NOMO-1 treated with dmso at 0.1 percent for 144 hours (cell line): ENCODE measurements around the gene PITPNB.

Experiments used
- DNase-seq: peaks from one replicate; lab custom pipeline; 2025; ENCODE audit not compliant: unreplicated experiment; lab: John Stamatoyannopoulos, UW

Gene PITPNB

DNA sequence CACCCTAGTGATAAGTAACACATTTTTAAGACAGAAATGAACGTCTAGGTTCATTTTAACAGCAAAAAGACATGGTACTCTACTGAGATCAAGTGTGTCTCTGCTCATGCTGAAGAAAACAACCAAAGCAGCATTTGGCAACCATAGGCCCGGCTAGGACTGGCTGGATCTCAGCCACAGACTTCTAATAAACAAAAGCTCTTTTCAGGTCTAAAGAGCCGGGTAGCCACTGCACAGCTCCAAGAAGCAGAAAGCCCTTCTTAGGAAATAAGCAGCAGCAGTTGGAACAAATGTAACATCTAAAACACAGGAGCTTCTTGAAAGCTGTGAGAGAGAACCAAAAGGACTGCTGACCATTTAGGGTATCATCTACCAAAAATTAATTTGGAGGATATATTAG lies 37.6 kb downstream of the PITPNB start:
- DNase-seq, result no peak

DNA sequence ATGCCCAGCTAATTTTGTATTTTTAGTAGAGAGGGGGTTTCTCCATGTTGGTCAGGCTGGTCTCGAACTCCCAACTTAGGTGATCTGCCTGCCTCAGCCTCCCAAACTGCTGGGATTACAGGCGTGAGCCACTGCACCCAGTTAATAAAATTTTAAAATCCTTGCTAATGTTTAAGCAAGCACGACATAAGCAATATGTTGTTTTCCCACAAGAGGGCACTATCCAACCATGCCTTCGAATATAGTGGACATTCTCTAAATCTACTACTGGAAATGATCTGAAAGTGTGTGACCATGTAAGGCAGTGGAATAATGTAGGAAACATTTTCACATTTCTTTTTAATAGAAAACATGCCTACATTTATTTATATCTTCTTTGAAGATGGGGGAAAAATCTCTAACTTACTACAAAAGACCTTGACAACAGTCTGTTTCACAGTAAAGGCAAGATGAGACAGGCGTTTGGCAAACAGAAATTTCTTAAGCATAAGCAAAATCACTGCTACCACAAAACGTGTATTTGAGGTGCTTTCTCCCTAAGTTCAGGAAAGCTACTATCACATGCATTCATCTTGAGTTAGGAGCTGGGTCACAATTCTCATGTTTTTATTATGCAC lies 38.2 kb downstream of the PITPNB start:
- DNase-seq, result peak; percentile 11

DNA sequence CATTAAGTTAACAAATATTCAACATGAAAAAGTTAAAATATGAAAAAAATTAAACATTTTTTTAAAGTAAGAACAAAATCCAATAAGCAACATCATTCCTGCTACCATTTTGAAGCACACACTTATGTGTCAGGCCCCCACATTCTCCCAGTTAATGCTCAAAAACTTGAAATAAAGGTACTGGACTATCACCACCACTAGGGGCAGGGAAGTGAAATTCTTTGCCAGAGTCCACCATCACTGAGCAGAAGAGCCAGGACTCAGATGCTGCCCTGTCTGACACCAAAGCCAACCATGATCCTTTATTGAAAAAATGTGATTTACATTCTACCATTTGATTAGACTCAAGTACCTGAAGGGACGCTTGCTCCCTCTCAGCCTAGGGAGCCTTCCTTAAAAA lies 39.1 kb downstream of the PITPNB start:
- no peak for DNase-seq

DNA sequence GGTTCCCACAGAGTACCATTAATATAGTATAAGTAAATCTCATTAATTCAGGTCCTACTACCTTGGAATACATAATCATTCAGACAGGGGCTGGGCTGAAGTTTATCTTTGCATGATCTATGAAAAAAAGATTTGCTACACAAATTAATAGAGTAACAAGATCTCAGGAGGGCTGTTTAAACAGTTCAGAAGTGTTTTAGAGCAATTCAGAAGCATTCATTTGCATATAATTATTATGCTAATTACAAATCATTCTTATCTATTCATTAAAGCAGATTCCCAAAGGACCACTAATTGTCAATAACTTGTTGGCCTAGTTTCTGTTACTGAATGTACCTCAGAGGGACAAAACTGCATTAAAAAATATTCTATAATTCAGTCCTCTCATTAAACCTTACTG lies 40.5 kb downstream of the PITPNB start:
- DNase-seq, result no peak

DNA sequence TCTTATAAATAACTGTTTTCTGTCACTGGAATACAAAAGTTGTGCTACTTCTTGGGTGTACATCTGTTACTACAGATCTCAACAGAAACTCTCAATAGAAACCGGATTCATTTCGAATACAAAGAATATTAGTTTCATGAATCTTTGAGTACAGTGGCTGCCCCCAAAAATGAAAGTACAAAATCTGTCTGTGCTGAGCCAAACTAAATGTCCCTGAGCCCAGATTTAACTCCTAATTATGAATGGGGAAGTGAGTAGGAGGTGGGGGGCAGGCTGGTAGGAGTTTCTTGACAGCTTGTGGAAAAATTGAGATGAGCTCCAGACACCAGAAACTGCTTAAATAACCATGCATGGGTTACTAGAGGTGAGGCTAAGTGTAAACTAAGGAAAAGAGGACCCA lies 41.6 kb downstream of the PITPNB start:
- no peak for DNase-seq

DNA sequence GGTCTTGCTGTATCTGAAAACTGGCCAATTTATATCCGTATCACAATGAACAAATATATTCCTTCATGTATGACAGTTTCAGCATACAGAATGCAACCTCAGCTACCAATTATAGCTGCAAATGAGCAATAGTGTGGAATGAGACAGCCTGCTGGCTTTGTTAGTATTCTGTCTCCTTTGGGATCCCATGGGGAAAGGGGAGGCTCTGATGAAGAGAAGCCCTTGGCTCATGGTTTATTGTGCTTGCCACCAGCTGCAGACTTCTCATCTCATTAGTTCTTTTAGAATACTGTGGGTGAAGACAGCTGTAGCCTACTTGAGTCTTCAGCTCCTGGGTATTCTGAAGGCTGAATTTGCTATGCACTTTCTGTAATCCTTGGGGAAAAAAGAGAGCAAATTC lies 42.4 kb downstream of the PITPNB start:
- no peak for DNase-seq

DNA sequence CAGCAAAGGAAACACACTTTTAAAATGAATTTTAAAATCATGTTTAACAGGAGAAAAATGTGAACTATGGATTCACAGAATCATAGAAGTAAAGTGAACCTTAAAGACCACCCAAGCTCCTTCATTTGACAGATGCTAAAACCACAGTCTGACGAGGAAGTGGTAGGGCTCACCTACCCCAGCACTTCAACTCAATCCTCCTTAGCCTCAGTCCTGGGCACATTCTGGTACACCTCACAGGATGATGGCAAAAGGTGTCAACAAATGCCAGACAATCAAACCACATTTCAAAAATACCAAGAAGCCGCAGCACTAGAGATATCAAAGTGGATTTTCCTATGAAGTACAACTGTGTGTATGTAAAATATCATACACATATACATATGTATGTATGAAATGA lies 43.1 kb downstream of the PITPNB start:
- DNase-seq, result no peak

DNA sequence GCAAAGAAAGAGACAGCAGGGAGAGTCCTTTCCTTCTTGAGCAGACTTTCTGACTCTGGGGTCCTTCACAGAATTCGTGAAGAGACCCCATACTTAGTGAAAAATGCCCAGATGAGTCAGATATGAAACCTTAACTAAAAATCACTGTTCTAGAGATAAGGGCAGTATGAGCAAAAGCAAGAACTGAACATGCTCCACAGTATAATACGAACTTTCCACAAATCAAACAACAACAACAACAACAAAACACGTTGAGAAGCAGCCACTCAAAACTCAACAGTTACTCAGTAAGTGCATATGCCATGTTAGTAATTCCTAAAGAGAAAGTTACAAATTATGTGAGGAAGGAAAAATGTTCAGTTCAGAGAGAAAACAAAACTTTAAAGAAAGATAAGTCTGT lies 44.3 kb downstream of the PITPNB start:
- no peak for DNase-seq

DNA sequence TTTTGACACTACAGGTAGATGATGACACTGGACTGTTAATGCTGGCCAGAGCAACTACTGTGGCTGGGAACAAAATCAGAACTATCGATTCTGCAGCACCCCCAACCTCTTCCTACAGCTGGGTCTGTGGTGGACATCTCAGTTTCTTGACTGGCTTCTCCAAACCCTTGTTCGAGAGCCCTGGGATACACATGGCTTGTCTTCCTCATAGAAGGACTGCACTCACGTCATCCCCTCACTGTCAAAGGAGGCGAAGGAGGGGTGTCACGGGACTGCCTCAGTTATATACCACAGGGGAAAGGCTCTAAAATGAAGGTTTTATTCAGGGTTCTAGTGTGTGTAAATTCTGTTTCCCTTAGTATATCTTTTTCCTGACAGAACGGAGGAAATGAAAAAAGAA lies 44.9 kb downstream of the PITPNB start:
- DNase-seq, result no peak

DNA sequence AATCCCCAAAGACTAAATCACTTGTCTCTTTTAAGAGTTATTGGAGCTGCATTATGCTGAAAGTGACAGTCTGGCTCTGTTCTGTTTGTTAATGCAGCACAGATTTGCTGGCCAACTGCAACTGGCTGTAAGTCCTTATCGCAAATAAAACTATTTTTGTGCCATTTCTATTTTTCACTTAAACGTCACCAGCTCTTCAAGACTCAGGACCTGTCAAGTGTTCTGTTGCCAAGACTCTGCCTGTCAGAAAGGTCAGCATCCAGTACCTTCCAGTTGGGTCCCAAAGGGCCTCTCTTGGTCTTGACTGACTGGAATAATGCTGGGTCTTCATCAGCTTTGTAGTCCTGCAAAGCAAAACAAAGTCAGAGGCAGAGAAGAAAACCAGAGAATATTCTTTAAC lies 45.6 kb downstream of the PITPNB start:
- no peak for DNase-seq

DNA sequence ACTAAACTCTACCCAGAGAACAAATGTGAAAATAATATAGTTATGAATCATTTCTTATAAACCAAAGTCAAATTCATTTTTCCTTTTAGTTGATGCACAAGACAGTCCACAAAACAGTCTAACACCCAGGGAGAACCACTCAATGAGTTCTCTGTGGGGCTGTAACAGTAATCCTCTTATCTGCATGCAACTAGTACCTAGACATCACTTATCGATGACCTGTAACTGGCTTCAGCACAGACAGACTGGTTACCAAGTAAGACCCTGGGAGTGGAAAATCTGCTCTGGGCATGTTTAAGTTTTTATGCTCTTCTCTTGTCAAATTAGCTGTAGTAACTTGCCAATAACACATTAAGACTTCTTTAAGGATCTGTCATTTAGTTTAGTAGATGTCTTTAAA lies 46.6 kb downstream of the PITPNB start:
- DNase-seq, result no peak

DNA sequence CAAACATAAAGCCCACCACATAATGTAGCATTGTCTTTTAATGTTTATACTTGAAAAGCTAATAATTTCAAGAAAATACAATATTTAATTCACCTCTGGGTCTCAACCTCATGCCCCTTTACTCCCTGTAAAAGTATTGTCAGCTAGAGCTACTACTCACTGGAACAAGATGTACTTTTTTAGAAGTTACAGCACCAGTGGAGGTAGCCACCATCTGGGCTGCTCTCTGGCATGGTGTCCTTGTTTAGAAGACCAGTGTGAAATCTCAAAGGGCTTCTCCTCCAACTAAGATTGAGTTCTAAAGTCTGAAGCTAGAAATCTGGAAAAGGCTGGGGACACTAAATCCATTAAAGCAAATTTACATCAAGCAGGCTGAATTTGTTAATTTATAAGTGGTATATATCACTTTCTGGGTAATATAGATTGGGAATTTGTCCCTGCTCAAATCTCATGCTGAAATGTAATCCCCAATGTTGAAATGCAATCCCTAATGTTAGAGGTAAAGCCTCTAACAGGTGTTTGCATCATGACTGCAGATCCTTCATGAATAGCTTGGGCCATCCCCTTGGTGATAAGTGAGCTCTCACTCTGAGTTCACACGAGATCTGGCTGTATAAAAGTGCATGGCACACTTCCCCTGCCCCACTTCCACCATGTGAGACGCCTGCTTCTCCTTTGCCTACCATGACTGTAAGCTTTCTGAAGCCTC lies 47.6 kb downstream of the PITPNB start:
- DNase-seq, result no peak

DNA sequence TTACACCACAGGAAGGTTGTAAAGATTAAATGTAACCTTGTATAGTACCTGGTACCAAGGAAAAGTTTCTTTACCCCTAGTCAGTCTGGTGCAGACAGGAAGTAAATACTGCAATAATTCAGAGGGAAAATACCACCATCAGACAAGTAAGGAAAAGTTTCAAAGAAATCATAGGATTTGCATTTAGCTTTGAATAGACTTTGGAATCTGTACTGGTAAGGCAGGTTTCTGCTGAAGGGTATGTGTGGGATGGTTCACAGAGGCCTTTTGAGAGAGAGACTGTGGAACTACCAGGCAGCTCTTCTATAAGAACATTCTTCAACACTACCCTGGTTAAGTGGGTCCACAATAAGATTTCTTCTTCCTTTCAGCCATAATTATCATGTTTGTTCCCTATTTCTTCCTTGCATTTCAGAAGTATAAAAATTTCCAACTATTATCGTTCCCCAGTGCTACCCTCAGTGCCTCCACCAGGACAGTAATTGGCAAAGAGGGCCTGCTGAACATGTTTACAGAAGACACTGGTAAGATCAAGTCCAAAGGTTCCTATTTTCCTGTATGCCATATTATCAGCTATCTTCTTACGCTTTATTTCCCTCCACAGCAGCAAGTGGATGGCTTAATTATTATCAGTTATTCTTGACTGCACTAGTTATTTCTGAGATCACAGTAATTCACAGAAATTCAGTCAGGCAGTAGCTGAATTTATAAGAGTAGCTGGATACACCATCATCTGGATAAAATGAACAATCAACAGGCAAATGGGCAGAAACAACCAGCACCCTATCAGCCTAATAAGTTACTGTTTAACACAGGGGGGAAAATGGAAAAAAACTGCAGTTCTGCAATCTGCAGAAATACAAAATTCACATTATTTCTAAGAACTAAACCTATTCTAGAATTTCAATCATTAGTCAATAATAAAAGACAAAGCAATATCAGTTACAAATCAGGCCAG lies 48.5 kb downstream of the PITPNB start:
- no peak for DNase-seq

DNA sequence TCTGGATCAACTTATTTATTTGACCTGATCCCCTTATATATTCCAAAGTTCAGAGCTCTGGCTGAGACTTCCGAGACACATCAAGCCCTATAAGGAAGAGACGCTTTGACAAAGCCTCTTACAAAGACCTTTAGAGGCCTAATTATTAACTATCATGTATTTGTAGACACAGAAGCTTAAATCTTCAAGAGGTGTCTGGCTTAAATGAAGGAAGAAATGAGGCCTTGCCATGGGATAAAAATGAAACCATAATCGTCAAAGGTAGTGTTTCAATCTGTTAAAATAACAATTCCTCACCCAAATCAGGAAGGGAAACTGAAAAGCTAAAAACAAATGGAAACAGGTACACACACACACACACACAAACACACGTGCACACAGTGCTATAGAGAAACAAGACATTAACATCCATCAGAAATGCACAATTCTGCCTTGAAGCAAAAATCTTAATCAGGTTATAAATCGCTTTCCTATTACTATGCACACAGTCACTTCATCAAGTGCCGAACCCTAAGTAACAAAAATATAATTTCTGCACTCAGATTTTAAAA lies 50.2 kb downstream of the PITPNB start:
- no peak for DNase-seq

DNA sequence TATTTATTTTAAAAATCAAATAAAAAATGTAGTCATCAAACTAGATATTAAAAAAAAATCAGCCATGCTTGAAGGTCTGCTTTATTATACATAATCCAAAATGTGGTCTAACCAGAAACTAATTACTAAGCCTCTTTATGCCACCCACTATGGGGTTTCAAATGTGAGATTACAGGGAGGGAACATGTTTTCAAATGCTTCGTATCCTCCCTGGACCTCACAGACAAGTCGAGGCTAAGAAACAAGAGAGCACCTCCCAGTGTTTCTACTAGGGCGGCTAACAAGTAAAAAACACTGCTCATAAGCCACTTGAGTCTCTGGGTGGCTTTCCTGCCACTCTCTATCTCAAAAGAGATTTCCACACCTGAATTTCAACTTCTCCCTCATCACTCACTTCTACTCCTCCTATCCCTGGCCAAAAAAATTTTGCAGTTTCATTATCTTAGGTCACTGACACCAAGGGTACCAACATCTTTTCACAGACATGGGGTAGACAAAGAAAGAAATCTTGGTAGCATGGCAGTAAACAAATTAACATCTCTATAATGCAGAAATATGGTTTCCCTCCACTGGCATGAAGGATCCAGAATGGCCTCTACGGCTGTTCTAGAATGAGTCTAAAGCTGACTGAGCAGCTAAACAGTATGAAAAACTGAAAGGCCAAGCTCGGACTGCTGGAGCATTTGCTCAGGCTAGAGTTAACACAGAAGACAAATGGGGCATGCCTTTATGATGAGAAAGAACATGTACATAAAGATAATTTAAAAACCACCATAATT lies 50.9 kb downstream of the PITPNB start:
- no peak for DNase-seq

DNA sequence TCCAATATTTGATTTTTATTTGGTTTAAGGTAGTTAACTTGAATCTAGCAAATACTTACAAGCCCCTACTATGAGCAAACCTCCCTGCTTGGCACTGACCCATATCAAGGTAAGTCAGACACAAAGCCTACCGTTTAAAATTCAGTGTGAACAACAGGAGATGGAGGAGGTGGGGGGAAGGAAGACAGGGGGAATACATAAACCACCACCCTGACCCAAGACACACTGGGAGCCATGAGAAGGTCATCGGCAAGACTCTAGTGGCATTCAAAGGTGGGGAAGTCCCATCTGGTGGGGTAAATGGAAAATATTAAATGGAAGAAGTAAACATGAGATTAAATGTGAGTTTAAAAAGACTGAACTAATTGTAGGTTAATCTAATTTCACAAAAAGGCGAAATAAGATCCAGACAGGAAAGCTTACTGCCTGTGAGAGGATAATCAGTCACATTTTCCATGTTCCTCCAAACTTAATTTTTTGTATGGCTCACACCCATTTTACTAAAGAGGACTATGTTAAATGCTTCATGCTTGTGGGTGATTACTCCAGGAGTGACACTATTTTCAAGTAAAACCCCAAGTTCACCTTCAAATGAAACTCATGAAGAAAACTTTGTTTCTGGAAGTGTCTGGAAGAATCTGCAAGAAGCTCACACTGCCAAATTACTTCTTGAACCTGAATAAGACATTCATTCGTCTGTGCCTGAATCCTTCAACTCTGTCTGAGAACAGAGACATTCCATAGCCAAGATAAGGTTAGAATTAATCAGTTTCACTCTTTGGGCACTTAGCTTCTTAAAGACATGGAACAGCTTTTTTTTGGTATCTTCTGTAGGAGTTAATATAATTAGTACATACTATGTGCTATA lies 51.7 kb downstream of the PITPNB start:
- no peak for DNase-seq

DNA sequence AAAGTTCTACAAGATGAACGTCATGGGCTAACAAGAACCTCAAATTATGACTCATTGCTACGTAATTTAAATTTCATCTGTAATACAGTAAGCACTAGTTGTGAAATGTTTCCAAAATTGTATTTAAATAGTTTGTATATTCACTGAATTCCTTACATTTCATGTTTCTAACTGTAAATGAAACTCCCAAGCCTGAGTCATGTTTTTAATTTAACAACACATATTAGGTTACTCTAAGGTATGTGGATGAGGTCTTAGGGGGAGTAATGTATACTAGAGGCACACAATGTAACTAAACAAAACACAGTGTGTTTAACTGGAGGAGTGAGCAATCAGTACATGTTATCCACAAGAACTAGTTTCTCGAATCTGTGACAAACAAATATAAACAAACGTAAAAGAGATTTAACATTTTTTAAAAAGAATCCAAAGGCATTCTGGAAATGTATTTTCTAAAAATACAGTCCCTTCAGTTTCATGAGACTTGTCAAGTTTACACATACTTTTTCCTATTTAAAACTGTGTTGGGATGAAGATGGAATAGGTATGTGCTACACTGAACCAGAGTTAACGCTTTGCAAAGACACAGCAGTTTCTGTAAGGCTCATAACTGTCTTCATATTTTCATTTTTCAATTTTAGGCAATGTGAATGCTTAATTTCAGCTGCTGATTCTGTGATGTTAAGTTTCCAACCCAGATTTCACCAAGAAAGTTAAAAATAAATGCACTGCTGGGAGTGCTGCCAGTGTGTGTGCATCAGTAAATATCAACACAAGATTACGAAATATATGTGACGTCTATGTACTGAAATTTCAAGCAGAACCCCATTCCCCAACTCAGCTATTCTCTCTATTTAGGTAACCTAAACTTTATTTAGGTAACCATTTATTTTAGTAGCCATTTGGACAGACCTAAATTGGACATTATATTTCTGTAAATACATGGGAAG lies 52.6 kb downstream of the PITPNB start:
- no peak for DNase-seq

DNA sequence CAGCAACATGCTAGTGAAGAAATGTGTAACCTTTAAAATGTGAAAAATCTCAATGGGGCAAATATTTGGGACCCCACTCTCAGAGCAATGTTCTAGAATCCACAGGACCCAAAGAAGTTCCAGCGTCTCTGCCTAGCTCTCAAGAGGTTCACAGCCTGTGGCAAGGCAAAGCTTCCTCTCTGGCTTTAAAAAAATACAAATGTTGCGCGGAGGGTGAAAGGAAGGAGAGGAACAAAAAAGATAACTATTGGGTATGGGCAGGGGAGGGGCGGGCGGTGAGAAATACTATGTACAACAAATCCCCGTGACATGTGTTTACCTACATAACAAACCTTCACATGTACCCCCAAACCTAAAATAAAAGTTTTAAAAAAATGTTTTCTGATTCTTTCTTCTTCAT lies 53.6 kb downstream of the PITPNB start:
- no peak for DNase-seq

DNA sequence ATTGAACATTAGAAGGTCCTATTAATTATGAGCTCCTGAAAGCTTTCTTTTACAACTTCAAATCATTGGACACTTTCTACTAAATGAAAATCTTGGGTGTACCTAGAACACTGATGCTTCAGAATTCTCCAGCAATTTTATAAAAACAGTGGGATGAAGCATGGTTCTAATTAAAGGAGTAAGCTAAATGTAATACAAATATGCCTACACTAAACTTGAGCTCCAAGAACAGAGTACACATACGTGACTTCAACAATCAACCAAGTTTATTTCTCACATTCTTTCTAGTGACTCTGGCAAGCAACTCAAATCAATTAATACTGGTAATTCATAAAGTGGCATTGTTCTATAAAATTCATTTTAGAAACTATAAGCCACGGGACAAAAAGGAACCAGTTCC lies 55.5 kb downstream of the PITPNB start:
- no peak for DNase-seq
